GM20000 (cell line): ENCODE results near the gene OTOR.

Experiments
- DNase-seq: peaks from one replicate; pipeline ENCODE4 v3.0.0; 2012; ENCODE audit warnings: low spot score
- TF ChIP-seq, protein P1 (sequence below): IDR thresholded peaks from 2 replicates; pipeline ENCODE4 v1.5.1; 2012; ENCODE audit warnings: mild to moderate bottlenecking, control low read depth; ENCODE audit errors: extremely low read depth, missing control alignments

OTOR gene

DNA sequence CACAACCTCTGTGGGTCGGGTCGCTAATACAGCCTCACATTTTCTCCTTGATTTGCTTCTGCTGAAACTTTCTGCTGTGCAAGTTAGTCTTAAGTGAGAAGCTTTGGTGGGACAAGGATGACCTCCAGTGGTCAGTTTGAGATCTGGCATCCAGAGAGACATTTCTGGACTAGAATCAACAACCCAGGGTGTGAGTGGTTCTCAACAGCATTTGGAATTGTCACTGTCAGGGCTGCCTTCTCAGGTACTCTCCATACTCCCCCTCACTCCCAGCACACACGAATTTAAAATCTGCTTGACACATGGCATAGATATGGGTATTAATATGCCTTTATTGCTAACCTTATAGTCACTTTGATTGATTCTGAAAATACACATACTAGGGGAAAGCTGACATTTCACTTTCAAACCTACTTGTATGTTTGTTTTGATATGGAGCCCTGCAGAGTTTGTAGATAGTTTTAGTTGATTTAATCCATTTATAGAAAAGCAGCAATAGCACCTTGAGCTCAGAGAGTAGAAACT lies 13.2 kb downstream of the OTOR start:
- peak; percentile 62 for DNase-seq
- TF ChIP-seq, protein P1, sequence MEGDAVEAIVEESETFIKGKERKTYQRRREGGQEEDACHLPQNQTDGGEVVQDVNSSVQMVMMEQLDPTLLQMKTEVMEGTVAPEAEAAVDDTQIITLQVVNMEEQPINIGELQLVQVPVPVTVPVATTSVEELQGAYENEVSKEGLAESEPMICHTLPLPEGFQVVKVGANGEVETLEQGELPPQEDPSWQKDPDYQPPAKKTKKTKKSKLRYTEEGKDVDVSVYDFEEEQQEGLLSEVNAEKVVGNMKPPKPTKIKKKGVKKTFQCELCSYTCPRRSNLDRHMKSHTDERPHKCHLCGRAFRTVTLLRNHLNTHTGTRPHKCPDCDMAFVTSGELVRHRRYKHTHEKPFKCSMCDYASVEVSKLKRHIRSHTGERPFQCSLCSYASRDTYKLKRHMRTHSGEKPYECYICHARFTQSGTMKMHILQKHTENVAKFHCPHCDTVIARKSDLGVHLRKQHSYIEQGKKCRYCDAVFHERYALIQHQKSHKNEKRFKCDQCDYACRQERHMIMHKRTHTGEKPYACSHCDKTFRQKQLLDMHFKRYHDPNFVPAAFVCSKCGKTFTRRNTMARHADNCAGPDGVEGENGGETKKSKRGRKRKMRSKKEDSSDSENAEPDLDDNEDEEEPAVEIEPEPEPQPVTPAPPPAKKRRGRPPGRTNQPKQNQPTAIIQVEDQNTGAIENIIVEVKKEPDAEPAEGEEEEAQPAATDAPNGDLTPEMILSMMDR: peak; percentile 51

DNA sequence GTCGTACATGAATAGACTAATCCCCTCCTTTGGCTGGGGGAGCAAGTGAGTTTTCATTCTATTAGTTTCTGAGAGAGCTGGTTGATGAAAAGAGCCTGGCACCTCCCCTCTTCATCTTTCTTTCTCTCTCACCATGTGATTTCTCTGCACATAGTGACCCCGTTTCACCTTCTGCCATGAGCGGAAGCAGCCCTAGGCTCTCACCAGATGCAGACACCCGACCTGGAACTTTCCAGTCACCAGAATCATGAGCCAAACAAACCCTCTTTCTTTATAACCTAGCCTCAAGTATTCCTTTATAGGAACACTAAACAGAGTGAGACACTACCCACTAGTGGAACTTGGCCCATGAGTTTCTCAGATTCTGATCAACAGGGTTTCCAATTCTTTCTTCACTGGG lies 16.4 kb downstream of the OTOR start:
- TF ChIP-seq, protein P1: no peak
- DNase-seq: no peak

DNA sequence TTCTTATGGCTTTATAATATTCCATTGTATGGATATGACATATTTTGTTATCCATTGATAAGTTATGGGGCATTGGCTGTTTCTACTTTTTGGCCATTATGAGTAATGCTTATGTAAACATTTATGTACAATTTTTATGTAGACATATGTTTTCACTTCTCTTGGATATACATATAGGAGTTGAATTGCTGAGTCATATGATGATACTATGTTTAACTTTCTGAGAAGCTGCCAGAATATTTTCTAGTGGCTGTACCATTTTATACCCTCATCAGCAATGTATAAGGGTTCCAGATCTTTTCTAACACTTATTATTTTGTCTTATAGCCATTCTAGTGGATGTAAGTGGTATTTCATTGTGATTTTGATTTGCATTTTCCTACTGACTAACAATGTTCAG lies 23.1 kb downstream of the OTOR start:
- no peak for DNase-seq
- TF ChIP-seq, protein P1: no peak

DNA sequence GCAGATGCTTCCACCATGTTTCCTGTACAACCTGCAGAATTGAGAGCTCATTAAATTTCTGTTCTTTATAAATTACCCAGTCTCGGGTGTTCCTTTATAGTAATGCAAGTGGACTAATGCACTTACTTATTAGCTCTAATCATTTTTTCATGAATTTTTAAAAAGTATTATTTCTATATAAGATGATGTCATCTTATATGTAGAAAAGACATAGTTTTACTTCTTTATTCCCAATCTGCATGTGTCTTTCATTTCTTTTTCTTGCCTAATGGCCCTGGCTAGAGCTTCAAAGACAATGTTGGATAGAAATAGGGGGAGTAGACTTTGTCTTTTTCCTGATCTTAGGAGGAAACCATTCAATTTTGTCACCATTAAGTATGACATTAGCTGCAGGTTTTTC lies 27.8 kb downstream of the OTOR start:
- TF ChIP-seq, protein P1: no peak

DNA sequence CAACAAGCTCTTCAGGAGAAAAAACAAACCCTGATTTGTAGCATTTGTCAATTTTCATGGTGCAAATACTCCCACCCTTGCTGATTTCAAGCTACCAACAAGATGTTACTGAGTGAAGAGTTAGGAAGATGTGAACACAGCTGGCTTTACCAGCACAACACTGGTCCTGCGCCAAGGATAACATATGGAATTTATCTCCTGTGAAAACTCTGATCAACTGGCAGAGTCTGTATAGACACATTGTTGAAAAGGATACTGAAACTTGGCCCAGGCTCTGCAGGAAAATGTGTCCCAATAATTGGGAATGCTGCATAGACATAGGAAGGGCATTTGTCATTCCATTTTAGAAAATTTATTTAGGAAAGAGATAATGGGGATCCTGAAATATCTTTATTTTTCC lies 29.0 kb downstream of the OTOR start:
- no peak for DNase-seq
- TF ChIP-seq, protein P1: no peak

More for the DNA sequence above, 27.8 kb downstream of the OTOR start:
- DNase-seq: no peak

DNA sequence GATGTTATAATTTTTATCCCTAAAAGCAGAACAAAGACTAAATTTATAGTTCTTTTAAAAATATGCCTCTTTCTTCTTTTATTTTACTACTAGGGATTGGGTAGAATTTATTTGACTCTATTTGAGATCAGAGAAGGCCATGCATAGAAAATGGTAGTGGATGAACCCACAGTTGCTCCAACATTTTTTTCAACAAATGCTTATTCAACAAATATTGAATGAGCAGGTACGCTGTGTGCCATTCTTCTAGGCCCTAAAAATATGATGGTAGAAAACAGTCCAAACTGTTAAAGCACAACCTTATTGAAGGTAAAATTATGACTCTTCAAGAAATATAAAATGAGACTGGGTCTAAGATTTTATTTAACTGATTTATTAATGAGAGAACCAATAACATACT lies 30.0 kb downstream of the OTOR start:
- TF ChIP-seq, protein P1: no peak

DNA sequence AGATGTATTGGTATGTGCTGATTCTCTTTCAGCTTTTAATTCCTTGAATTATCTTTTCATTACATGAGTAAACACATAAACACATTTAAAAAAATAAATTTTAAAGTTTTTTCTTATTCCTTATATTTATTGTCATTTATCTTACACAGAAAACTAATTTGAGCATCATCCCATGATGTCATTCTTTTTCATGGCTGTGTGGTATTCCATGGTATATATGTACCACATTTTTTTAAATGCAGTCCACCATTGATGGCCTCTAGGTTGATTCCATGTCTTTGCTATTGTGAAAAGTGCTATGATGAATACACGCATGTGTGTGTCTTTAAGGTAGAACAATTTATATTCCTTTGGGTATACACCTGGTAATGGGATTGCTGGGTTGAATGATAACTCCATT lies 33.3 kb downstream of the OTOR start:
- DNase-seq: no peak
- TF ChIP-seq, protein P1: no peak

More for the DNA sequence above, 30.0 kb downstream of the OTOR start:
- no peak for DNase-seq
